HG03135 (cell line): ENCODE results near the gene ITPA.

Source experiments
- ATAC-seq: cut with Tn5 transposase; IDR thresholded peaks from one replicate; pipeline ENCODE4 v1.9.1; 2021; ENCODE audit warnings: mild to moderate bottlenecking, moderate library complexity; ENCODE audit not compliant: unreplicated experiment

ITPA gene

GRCh38 chr20:3227506-3227905 lies 18.2 kb downstream of the ITPA start:
- no peak for ATAC-seq

- ATAC-seq: no peak
These were observed 18.8 kb downstream of the ITPA start for GRCh38 chr20:3227936-3228749.

- no peak for ATAC-seq
These were observed 19.4 kb downstream of the ITPA start for GRCh38 chr20:3228750-3229032.

GRCh38 chr20:3229158-3229557 lies 19.9 kb downstream of the ITPA start:
- no peak for ATAC-seq

GRCh38 chr20:3229798-3230197 lies 20.5 kb downstream of the ITPA start:
- no peak for ATAC-seq

GRCh38 chr20:3231116-3231515 lies 21.8 kb downstream of the ITPA start:
- no peak for ATAC-seq

GRCh38 chr20:3231889-3232588 lies 22.7 kb downstream of the ITPA start:
- ATAC-seq: no peak

GRCh38 chr20:3233131-3233990 lies 24.1 kb downstream of the ITPA start:
- no peak for ATAC-seq

GRCh38 chr20:3233991-3234498 lies 24.7 kb downstream of the ITPA start:
- no peak for ATAC-seq

- no peak for ATAC-seq
These were observed 26.5 kb downstream of the ITPA start for GRCh38 chr20:3235666-3236324.

- ATAC-seq: no peak
These were observed 28.0 kb downstream of the ITPA start for GRCh38 chr20:3237011-3237957.

GRCh38 chr20:3237958-3238615 lies 28.8 kb downstream of the ITPA start:
- ATAC-seq: no peak

- ATAC-seq: no peak
These were observed 29.3 kb downstream of the ITPA start for GRCh38 chr20:3238616-3239025.

GRCh38 chr20:3239026-3239866 lies 29.9 kb downstream of the ITPA start, which contains the start of gene SLC4A11:
Gene SLC4A11 (minus strand): TSS chr20:3239190. CDS start chr20:3239137, 53 bp downstream.
- ATAC-seq: no peak

- no peak for ATAC-seq
These were observed 30.8 kb downstream of the ITPA start for GRCh38 chr20:3239867-3240775.

GRCh38 chr20:3240776-3241363 lies 31.6 kb downstream of the ITPA start:
- ATAC-seq: no peak

- ATAC-seq: no peak
These were observed 32.9 kb downstream of the ITPA start for GRCh38 chr20:3242172-3242692.
